H1 (cell line): Measurements from ENCODE around the gene CMKLR1. TPM values are rescaled to one million over a fixed set of nuclear protein-coding genes. Genes with fewer than 3 reads are reported as not detected.

Experiments used
- CTCF ChIA-PET: fragments of 300-600 bp; sonication (Branson Sonifier 250); formaldehyde crosslinking; loops from one replicate; lab custom pipeline; 2021; ENCODE audit not compliant: partially characterized antibody; lab: Charles Lee
- POLR2A ChIA-PET: fragments of 300-600 bp; sonication (Branson Sonifier 250); formaldehyde crosslinking; loops from one replicate; lab custom pipeline; 2021; ENCODE audit warnings: inconsistent platforms; ENCODE audit not compliant: partially characterized antibody; lab: Charles Lee
- DNase-seq, 2 experiments: peaks; one replicate each; pipeline versions ENCODE4 v3.0.0 to v3.0.0-alpha.2; 2010 to 2022; ENCODE audit warnings: low spot score in 2 of 2, low read depth in 1 of 2, mixed read lengths in 1 of 2
- FAIRE-seq: peaks from 2 replicates; lab custom pipeline; 2011; peaks lifted over from hg19 to GRCh38; lab: Jason Lieb, UNC
- H2AFZ ChIP-seq: 2 replicates; pipeline ENCODE4 v1.8.1; 2012; ENCODE audit warnings: low read length, inconsistent platforms
- H2AK5ac ChIP-seq: 2 replicates; pipeline ENCODE4 v1.6.1; 2013; ENCODE audit warnings: low read depth, low read length
- H2BK120ac ChIP-seq: replicated peaks from 2 replicates; pipeline ENCODE3; 2013; ENCODE audit warnings: low read depth, low read length, inconsistent platforms
- H2BK12ac ChIP-seq: 2 replicates; pipeline ENCODE4 v1.6.1; 2013; ENCODE audit warnings: low read depth, low read length
- H2BK15ac ChIP-seq: 2 replicates; pipeline ENCODE4 v1.6.1; 2013; ENCODE audit warnings: low read length
- H2BK20ac ChIP-seq: 2 replicates; pipeline ENCODE4 v1.6.1; 2013; ENCODE audit warnings: low read length
- H2BK5ac ChIP-seq: 2 replicates; pipeline ENCODE4 v1.6.1; 2013; ENCODE audit warnings: low read depth, low read length
- H3K14ac ChIP-seq: 2 replicates; pipeline ENCODE4 v1.6.1; 2013; ENCODE audit warnings: inconsistent platforms; ENCODE audit not compliant: insufficient read length
- H3K18ac ChIP-seq: 2 replicates; pipeline ENCODE4 v1.6.1; 2013; ENCODE audit warnings: low read length; ENCODE audit errors: extremely low read depth
- H3K23ac ChIP-seq: 2 replicates; pipeline ENCODE4 v1.6.1; 2013; ENCODE audit warnings: inconsistent platforms; ENCODE audit not compliant: insufficient read length
- H3K23me2 ChIP-seq: 2 replicates; pipeline ENCODE4 v1.6.1; 2013; ENCODE audit warnings: low read depth, low read length
- H3K27ac ChIP-seq: 2 replicates; pipeline ENCODE4 v1.6.1; 2011; ENCODE audit warnings: low read depth, low read length, inconsistent platforms
- H3K27me3 ChIP-seq, 4 experiments: replicated peaks in 1 of 4; 1 replicate in 1 of 4; 2 replicates in 3 of 4; pipeline versions ENCODE4 v1.6.1 to v1.8.1; 2011 to 2013; ENCODE audit warnings: low read length in 3 of 4, mild to moderate bottlenecking in 3 of 4, inconsistent platforms in 2 of 4, mixed read lengths in 2 of 4, moderate library complexity in 1 of 4; ENCODE audit not compliant: control insufficient read depth in 3 of 4, insufficient read depth in 3 of 4; ENCODE audit errors: extremely low read depth in 1 of 4
- H3K36me3 ChIP-seq, 4 experiments: 2 replicates each; pipeline versions ENCODE4 v1.6.1 to v1.8.1; 2011 to 2013; ENCODE audit warnings: mild to moderate bottlenecking in 4 of 4, low read length in 3 of 4, moderate library complexity in 2 of 4, control low read depth in 1 of 4, inconsistent platforms in 1 of 4; ENCODE audit not compliant: insufficient read depth in 4 of 4, control insufficient read depth in 2 of 4
- H3K4ac ChIP-seq: replicated peaks from 2 replicates; pipeline ENCODE3; 2013; ENCODE audit warnings: low read length, low read depth, mixed read lengths, inconsistent platforms; ENCODE audit not compliant: insufficient read length
- H3K4me1 ChIP-seq, 4 experiments: replicated peaks in 1 of 4; 1 replicate in 1 of 4; 2 replicates in 3 of 4; pipeline versions ENCODE4 v1.6.1 to v1.8.1; 2011 to 2013; ENCODE audit warnings: low read length in 3 of 4, inconsistent platforms in 2 of 4, mixed read lengths in 1 of 4; ENCODE audit not compliant: insufficient read depth in 4 of 4, control insufficient read depth in 3 of 4
- H3K4me2 ChIP-seq, 2 experiments: 2 replicates each; pipeline versions ENCODE4 v1.6.1 to v1.8.1; 2011 to 2013; ENCODE audit warnings: low read depth in 2 of 2, low read length in 2 of 2, control low read depth in 1 of 2, inconsistent platforms in 1 of 2, mild to moderate bottlenecking in 1 of 2; ENCODE audit not compliant: insufficient read depth in 1 of 2
- H3K4me3 ChIP-seq, 4 experiments: fragments of 200-600, 300-600 bp in 1 of 4; sonication (generic), shearing (Covaris generic), sonication (Bioruptor Twin) in 1 of 4; 2 replicates each; pipeline versions ENCODE4 v1.5.1 to v1.8.1; 2011 to 2016; ENCODE audit warnings: low read length in 4 of 4, low read depth in 3 of 4, control low read depth in 2 of 4, inconsistent platforms in 2 of 4, mild to moderate bottlenecking in 2 of 4, mixed read lengths in 1 of 4, moderate library complexity in 1 of 4; ENCODE audit not compliant: insufficient read depth in 2 of 4; ENCODE audit errors: extremely low read depth in 1 of 4
- H3K56ac ChIP-seq: replicated peaks from 2 replicates; pipeline ENCODE3; 2013; ENCODE audit warnings: low read depth, mild to moderate bottlenecking, mixed read lengths, low read length, inconsistent platforms; ENCODE audit not compliant: insufficient read length
- H3K79me1 ChIP-seq: 2 replicates; pipeline ENCODE4 v1.6.1; 2013; ENCODE audit warnings: low read depth, low read length, control low read depth
- H3K79me2 ChIP-seq, 2 experiments: 2 replicates each; pipeline versions ENCODE4 v1.6.1 to v1.8.1; 2012 to 2013; ENCODE audit warnings: low read length in 2 of 2, mild to moderate bottlenecking in 2 of 2, inconsistent platforms in 1 of 2; ENCODE audit not compliant: insufficient read depth in 2 of 2, control insufficient read depth in 1 of 2
- H3K9ac ChIP-seq, 4 experiments: replicated peaks in 1 of 4; 1 replicate in 1 of 4; 2 replicates in 3 of 4; pipeline versions ENCODE4 v1.6.1 to v1.8.1; 2011 to 2013; ENCODE audit warnings: low read depth in 3 of 4, low read length in 3 of 4, control low read depth in 2 of 4, mild to moderate bottlenecking in 2 of 4, moderate library complexity in 2 of 4, inconsistent platforms in 1 of 4; ENCODE audit errors: extremely low read depth in 1 of 4
- H3K9me3 ChIP-seq, 2 experiments: 2 replicates each; pipeline versions ENCODE4 v1.6.1 to v1.8.1; 2012 to 2013; ENCODE audit warnings: mild to moderate bottlenecking in 2 of 2, moderate library complexity in 2 of 2, control low read depth in 1 of 2, inconsistent platforms in 1 of 2, low read depth in 1 of 2, low read length in 1 of 2, mixed read lengths in 1 of 2; ENCODE audit not compliant: insufficient read depth in 2 of 2
- H4K20me1 ChIP-seq, 2 experiments: replicated peaks in 1 of 2; 2 replicates each; pipeline versions ENCODE3 to v1.8.1; 2011 to 2013; ENCODE audit warnings: inconsistent platforms in 2 of 2, low read length in 2 of 2, mild to moderate bottlenecking in 1 of 2; ENCODE audit not compliant: insufficient read depth in 2 of 2, control insufficient read depth in 1 of 2
- H4K5ac ChIP-seq: 2 replicates; pipeline ENCODE4 v1.6.1; 2013; ENCODE audit warnings: low read length, low read depth, mixed read lengths, inconsistent platforms; ENCODE audit not compliant: insufficient read length
- H4K8ac ChIP-seq: 2 replicates; pipeline ENCODE4 v1.8.0; 2013; ENCODE audit warnings: mild to moderate bottlenecking, moderate library complexity, low read length, inconsistent platforms; ENCODE audit not compliant: insufficient read depth; ENCODE audit errors: extremely low read depth
- H4K91ac ChIP-seq: replicated peaks from 2 replicates; pipeline ENCODE3; 2013; ENCODE audit warnings: low read length, mixed read lengths, inconsistent platforms; ENCODE audit not compliant: insufficient read length
- BRCA1 ChIP-seq: IDR thresholded peaks from 2 replicates; pipeline ENCODE4 v1.6.1; 2012; ENCODE audit warnings: low read depth, low read length, improper control_type of control experiment
- CREB1 ChIP-seq: IDR thresholded peaks from 2 replicates; pipeline ENCODE4 v1.6.1; 2012; ENCODE audit warnings: inconsistent platforms
- EP300 ChIP-seq, 2 experiments: IDR thresholded peaks; 1 replicate in 1 of 2; 2 replicates in 1 of 2; pipeline ENCODE4 v1.6.1; 2011 to 2012; ENCODE audit warnings: low read depth in 2 of 2, low read length in 2 of 2, mild to moderate bottlenecking in 2 of 2, borderline replicate concordance in 1 of 2, inconsistent platforms in 1 of 2, moderate library complexity in 1 of 2
- GTF2F1 ChIP-seq: IDR thresholded peaks from 2 replicates; pipeline ENCODE4 v1.6.1; 2012; ENCODE audit warnings: low read depth, low read length, improper control_type of control experiment, borderline replicate concordance
- POU5F1 ChIP-seq: IDR thresholded peaks from 2 replicates; pipeline ENCODE4 v1.6.1; 2011; ENCODE audit warnings: low read depth, mild to moderate bottlenecking, low read length, moderate library complexity
- SIX5 ChIP-seq: IDR thresholded peaks from 2 replicates; pipeline ENCODE4 v1.6.1; 2011; ENCODE audit warnings: mild to moderate bottlenecking, low read depth, low read length
- SP2 ChIP-seq: IDR thresholded peaks from 2 replicates; pipeline ENCODE4 v1.6.1; 2012; ENCODE audit warnings: mild to moderate bottlenecking, low read length, inconsistent platforms
- TEAD4 ChIP-seq: IDR thresholded peaks from 2 replicates; pipeline ENCODE4 v1.6.1; 2012; ENCODE audit warnings: low read depth, low read length, inconsistent platforms, mixed read lengths
- YY1 ChIP-seq: IDR thresholded peaks from 2 replicates; pipeline ENCODE4 v1.6.1; 2011; ENCODE audit warnings: low read depth, mild to moderate bottlenecking, low read length
- ZNF274 ChIP-seq: IDR thresholded peaks from 2 replicates; pipeline ENCODE4 v1.7.0; 2012; ENCODE audit warnings: low read length, borderline replicate concordance; ENCODE audit errors: extremely low read depth
- WGBS, 2 experiments: shearing (Covaris generic) in 1 of 2; methylation state at CpG; one replicate each; pipeline versions ENCODE4 v1.1.6 to v1.1.7; 2013 to 2015; ENCODE audit warnings: low lambda C conversion rate in 2 of 2, mixed read lengths in 2 of 2, inconsistent platforms in 1 of 2, low coverage in 1 of 2, missing lambda C conversion rate in 1 of 2; ENCODE audit not compliant: insufficient replicate concordance in 2 of 2, insufficient coverage in 1 of 2, insufficient read length in 1 of 2; ENCODE audit errors: extremely low coverage in 1 of 2, missing lambda C conversion rate in 1 of 2; 5-methylcytosine and 5-hydroxymethylcytosine counted together
- polyA plus RNA-seq, 7 experiments: library from polyadenylated mRNA; depleted of rRNA in 3 of 7; stranded (reverse) in 5 of 7; unstranded in 2 of 7; fragments of >200 nt in 5 of 7; fragments of 200-250 nt in 2 of 7; gene quantifications; 1 replicate in 5 of 7; 2 replicates in 1 of 7; 4 replicates in 1 of 7; pipeline versions ENCODE4 v1.2.1 to v1.2.3, GENCODE V29; 2011 to 2013; ENCODE audit warnings: missing spikeins in 2 of 7, mixed read lengths in 2 of 7
- total RNA-seq: library from RNA; stranded (reverse); fragmentation: NEBNext Ultra II Directional; extraction: Animal tissue kit (Norgen Biotek cat#: 25700); gene quantifications from 2 replicates; pipeline ENCODE4 v1.2.1, GENCODE V29; 2021

The CMKLR1 gene
- total and polyA plus RNA-seq, 2 of the 8 experiments (the other 6 are each of a cell fraction or from before 2014, with no cell fraction given) = 2.1 to 2.8 TPM

DNA sequence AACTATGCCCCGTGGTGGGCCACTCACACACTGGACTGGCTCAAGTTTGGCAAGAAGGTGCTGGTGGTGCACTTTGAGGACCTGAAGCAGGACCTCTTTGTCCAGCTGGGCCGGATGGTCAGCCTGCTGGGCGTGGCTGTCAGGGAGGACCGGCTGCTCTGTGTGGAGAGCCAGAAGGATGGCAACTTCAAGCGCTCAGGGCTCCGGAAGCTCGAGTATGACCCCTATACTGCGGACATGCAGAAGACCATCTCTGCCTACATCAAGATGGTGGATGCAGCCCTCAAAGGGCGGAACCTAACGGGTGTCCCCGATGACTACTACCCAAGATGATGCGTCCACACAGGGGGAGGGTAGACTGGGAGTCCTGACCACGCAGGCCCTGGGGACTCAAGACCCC lies 91.1 kb downstream of the CMKLR1 start:
- CTCF ChIA-PET = interaction anchor here (0.6 to 3.0 kb wide), 6 partner anchors 11 to 258 kb away, joined by 3 to 12 read pairs (median 4); no protein-coding TSS in a partner anchor
- DNase-seq = no peak
- H4K91ac ChIP-seq = peak overlapping the region; percentile 9
- H3K18ac ChIP-seq = no peak overlapping the region
- no peaks in the 10 kb centered on the region for H4K20me1 ChIP-seq
- no peak for TF ChIP-seq CREB1
- no peak for TF ChIP-seq POU5F1
- no peak for TF ChIP-seq EP300 (IDR thresholded peaks at IDR 0.05; ENCODE audit: borderline replicate concordance in 1 of 2, low read depth in 2 of 2, low read length in 2 of 2)
- TF ChIP-seq SIX5 = no peak
- TF ChIP-seq BRCA1 = no peak
- no peak for TF ChIP-seq YY1
- no peak for TF ChIP-seq TEAD4
- no peak for TF ChIP-seq ZNF274
- no peak for TF ChIP-seq GTF2F1
- no peak for TF ChIP-seq SP2
- H3K56ac ChIP-seq = no peak overlapping the region
- H3K4me1 ChIP-seq = peaks cover 0 to 7% (median 2%) of the 10 kb centered on the region in 4 experiments; a peak in 3 of 7 replicates
- H3K23me2 ChIP-seq = no peaks in the 10 kb centered on the region
- H3K4me3 ChIP-seq = no peak overlapping the region
- no peak overlapping the region for H2BK20ac ChIP-seq
- 95% methylated on average over 9 of the region's 13 CpGs; no CpG with 5 or more reads in 1 of the 2 experiments for WGBS, 2 experiments
- no peak overlapping the region for H4K5ac ChIP-seq
- H2BK12ac ChIP-seq = no peak overlapping the region
- no peak overlapping the region for H3K23ac ChIP-seq
- no peaks in the 10 kb centered on the region for H3K27me3 ChIP-seq
- H3K4me2 ChIP-seq = no peak overlapping the region
- no peak overlapping the region for H3K9ac ChIP-seq
- no peaks in the 10 kb centered on the region for H3K79me1 ChIP-seq
- H2BK120ac ChIP-seq = no peak overlapping the region
- H3K9me3 ChIP-seq = no peaks in the 10 kb centered on the region
- no peak for FAIRE-seq
- H3K14ac ChIP-seq = no peak overlapping the region
- no peak overlapping the region for H3K27ac ChIP-seq
- H3K36me3 ChIP-seq = no peaks in the 10 kb centered on the region
- no peak overlapping the region for H2AK5ac ChIP-seq
- POLR2A ChIA-PET = no interaction called here
- no peak overlapping the region for H3K4ac ChIP-seq
- H4K8ac ChIP-seq = no peak overlapping the region; the same call in 1 of the 2 replicates
- H2AFZ ChIP-seq = no peak overlapping the region
- no peak overlapping the region for H2BK5ac ChIP-seq
- no peaks in the 10 kb centered on the region for H3K79me2 ChIP-seq
- H2BK15ac ChIP-seq = no peak overlapping the region
